HCT116 (cell line): ENCODE results near the gene LCOR.

ENCODE experiments used
- CTCF ChIP-seq, 3 experiments: fragments of 200-600 bp in 1 of 3; sonication (generic) in 1 of 3; IDR thresholded peaks in 2 of 3; conservative IDR thresholded peaks in 1 of 3; 2 replicates each; pipeline ENCODE4 v1.5.1; 2012 to 2017; ENCODE audit warnings: low read depth in 2 of 3, low read length in 2 of 3, antibody characterized with exemption in 1 of 3, borderline replicate concordance in 1 of 3, control low read depth in 1 of 3, mild to moderate bottlenecking in 1 of 3, mixed read lengths in 1 of 3, mixed run types in 1 of 3, moderate library complexity in 1 of 3; ENCODE audit not compliant: insufficient read depth in 1 of 3
- EZH2 ChIP-seq: fragments of 200-600 bp; sonication (generic); IDR thresholded peaks from 2 replicates; pipeline ENCODE4 v1.6.1; 2017; ENCODE audit warnings: antibody characterized with exemption, mixed run types
- EZH2phosphoT487 ChIP-seq: fragments of 200-600 bp; IDR thresholded peaks from 2 replicates; pipeline ENCODE4 v1.6.1; 2018; ENCODE audit warnings: antibody characterized with exemption, borderline replicate concordance
- MAX ChIP-seq: IDR thresholded peaks from 2 replicates; pipeline ENCODE4 v1.6.1; 2012
- POLR2A ChIP-seq: IDR thresholded peaks from 2 replicates; pipeline ENCODE4 v1.7.0; 2011; ENCODE audit warnings: borderline replicate concordance; ENCODE audit not compliant: insufficient read depth, insufficient read length; ENCODE audit errors: extremely low read depth
- RAD21 ChIP-seq: IDR thresholded peaks from 2 replicates; pipeline ENCODE4 v1.6.1; 2012; ENCODE audit warnings: low read depth, mild to moderate bottlenecking
- SIN3A ChIP-seq: IDR thresholded peaks from 2 replicates; pipeline ENCODE4 v1.6.1; 2012; ENCODE audit warnings: low read depth
- SP1 ChIP-seq: IDR thresholded peaks from 2 replicates; pipeline ENCODE4 v1.6.1; 2012; ENCODE audit warnings: low read depth

- TF ChIP-seq CTCF (IDR thresholded peaks at IDR 0.05 in 2 of 3, conservative IDR thresholded peaks at IDR 0.05 in 1 of 3; ENCODE audit: borderline replicate concordance in 1 of 3, insufficient read depth in 1 of 3, low read depth in 2 of 3, low read length in 2 of 3) (no peak), EZH2 (no peak), POLR2A (no peak), MAX (no peak), SIN3A (no peak), EZH2phosphoT487 (no peak), RAD21 (no peak), SP1 (no peak)
Measured at GRCh38 chr10:96814264-96814663, 17.8 kb upstream of the LCOR start.
